Stimulated activated naive CD8-positive, alpha-beta T cell treated with anti-CD3 and anti-CD28 coated beads, Interleukin-15, amount 100 ng/mL, for 72 hours (primary cell): ENCODE measurements around the gene CD44.

Experiments used
- ATAC-seq: fragments of 150-1000 bp; cut with Tn5 transposase; 2 replicates; pipeline ENCODE4 v1.10.0; 2021; ENCODE audit warnings: mild to moderate bottlenecking, moderate library complexity
- DNase-seq, 2 donors: peaks; one replicate each; pipeline ENCODE4 v3.0.0; 2021 to 2022
- H3K27ac Mint-ChIP-seq, 2 donors: one replicate each; pipeline ENCODE4 v1.8.0; 2022; ENCODE audit warnings: mild to moderate bottlenecking in 2 of 2, mixed read lengths in 2 of 2, moderate library complexity in 2 of 2
- H3K27me3 Mint-ChIP-seq: one replicate; pipeline ENCODE4 v1.8.0; 2022; ENCODE audit warnings: mixed read lengths
- H3K4me1 Mint-ChIP-seq: one replicate; pipeline ENCODE4 v1.8.0; 2022; ENCODE audit warnings: mild to moderate bottlenecking, mixed read lengths
- H3K4me3 Mint-ChIP-seq, 2 donors: one replicate each; pipeline ENCODE4 v1.8.0; 2022; ENCODE audit warnings: mild to moderate bottlenecking in 2 of 2, mixed read lengths in 2 of 2, moderate library complexity in 1 of 2
- H3K9me3 Mint-ChIP-seq, 2 donors: one replicate each; pipeline ENCODE4 v1.8.0; 2022; ENCODE audit warnings: mixed read lengths in 2 of 2

CD44 gene

GRCh38 chr11:35247863-35248262 lies 108.9 kb downstream of the CD44 start:
- peak in 1 of 2 donors; percentile 52 for DNase-seq
- Mint-ChIP-seq H3K9me3 (peaks cover 8 to 14% of the 10 kb centered on the region in 2 donors), H3K27me3 (no peaks in the 10 kb centered on the region), H3K4me1 (peaks cover 46% of the 10 kb centered on the region), H3K4me3 (peak overlapping the region; percentile 24 to 35), H3K27ac (peak overlapping the region; percentile 67 to 79)
- ATAC-seq, result peak; percentile 82

- DNase-seq, result no peak
- Mint-ChIP-seq H3K27ac (no peak overlapping the region), H3K27me3 (no peaks in the 10 kb centered on the region), H3K9me3 (peaks cover 8 to 10% of the 10 kb centered on the region in 2 donors), H3K4me3 (no peak overlapping the region), H3K4me1 (peaks cover 39% of the 10 kb centered on the region)
- ATAC-seq, result no peak
Observed at GRCh38 chr11:35248558-35249323, 109.8 kb downstream of the CD44 start.

GRCh38 chr11:35250192-35250591 lies 111.2 kb downstream of the CD44 start:
- Mint-ChIP-seq H3K27ac (no peak overlapping the region), H3K27me3 (no peaks in the 10 kb centered on the region), H3K4me3 (no peak overlapping the region), H3K9me3 (peaks cover 8 to 9% of the 10 kb centered on the region in 2 donors), H3K4me1 (peaks cover 26% of the 10 kb centered on the region)
- ATAC-seq (no peak), DNase-seq (no peak)

- ATAC-seq (no peak), DNase-seq (no peak)
- H3K4me1 Mint-ChIP-seq, result peaks cover 26% of the 10 kb centered on the region
- peaks cover 8 to 10% of the 10 kb centered on the region in 2 donors for H3K9me3 Mint-ChIP-seq
- no peaks in the 10 kb centered on the region for H3K27me3 Mint-ChIP-seq
- H3K27ac Mint-ChIP-seq, result no peak overlapping the region
- no peak overlapping the region for H3K4me3 Mint-ChIP-seq
Observed at GRCh38 chr11:35250621-35251020, 111.7 kb downstream of the CD44 start.

- H3K9me3 Mint-ChIP-seq, result peaks cover 8 to 10% of the 10 kb centered on the region in 2 donors
- no peak overlapping the region for H3K27ac Mint-ChIP-seq
- DNase-seq, result no peak
- H3K27me3 Mint-ChIP-seq, result no peaks in the 10 kb centered on the region
- no peak for ATAC-seq
- H3K4me1 Mint-ChIP-seq, result peaks cover 20% of the 10 kb centered on the region
- H3K4me3 Mint-ChIP-seq, result no peak overlapping the region
Observed at GRCh38 chr11:35253237-35253636, 114.3 kb downstream of the CD44 start.

GRCh38 chr11:35255514-35255913 lies 116.5 kb downstream of the CD44 start:
- no peak overlapping the region for H3K4me3 Mint-ChIP-seq
- peaks cover 0 to 4% of the 10 kb centered on the region in 2 donors for H3K9me3 Mint-ChIP-seq
- ATAC-seq, result no peak
- H3K27ac Mint-ChIP-seq, result no peak overlapping the region
- no peak for DNase-seq
- H3K27me3 Mint-ChIP-seq, result peaks cover 5% of the 10 kb centered on the region
- peaks cover 22% of the 10 kb centered on the region for H3K4me1 Mint-ChIP-seq

GRCh38 chr11:35256296-35256695 lies 117.3 kb downstream of the CD44 start:
- peaks cover 8% of the 10 kb centered on the region for H3K27me3 Mint-ChIP-seq
- no peak overlapping the region for H3K4me3 Mint-ChIP-seq
- no peak for DNase-seq
- peaks cover 0 to 4% of the 10 kb centered on the region in 2 donors for H3K9me3 Mint-ChIP-seq
- H3K4me1 Mint-ChIP-seq, result peaks cover 23% of the 10 kb centered on the region
- H3K27ac Mint-ChIP-seq, result no peak overlapping the region
- ATAC-seq, result no peak

GRCh38 chr11:35257281-35257680 lies 118.3 kb downstream of the CD44 start:
- ATAC-seq (peak; percentile 98), DNase-seq (no peak)
- Mint-ChIP-seq H3K4me1 (peaks cover 23% of the 10 kb centered on the region), H3K4me3 (peak overlapping the region in 1 of 2 donors; percentile 31), H3K27ac (no peak overlapping the region), H3K27me3 (peaks cover 8% of the 10 kb centered on the region), H3K9me3 (peaks cover 0 to 4% of the 10 kb centered on the region in 2 donors)

- H3K27ac Mint-ChIP-seq, result no peak overlapping the region
- peaks cover 0 to 4% of the 10 kb centered on the region in 2 donors for H3K9me3 Mint-ChIP-seq
- peaks cover 8% of the 10 kb centered on the region for H3K27me3 Mint-ChIP-seq
- ATAC-seq (no peak), DNase-seq (no peak)
- peaks cover 23% of the 10 kb centered on the region for H3K4me1 Mint-ChIP-seq
- no peak overlapping the region for H3K4me3 Mint-ChIP-seq
Observed at GRCh38 chr11:35259529-35259928, 120.6 kb downstream of the CD44 start.

- no peak for ATAC-seq
- H3K4me3 Mint-ChIP-seq, result no peak overlapping the region
- peaks cover 23% of the 10 kb centered on the region for H3K4me1 Mint-ChIP-seq
- no peak for DNase-seq
- H3K9me3 Mint-ChIP-seq, result no peaks in the 10 kb centered on the region
- H3K27ac Mint-ChIP-seq, result no peak overlapping the region
- H3K27me3 Mint-ChIP-seq, result peaks cover 8% of the 10 kb centered on the region
Observed at GRCh38 chr11:35260342-35260985, 121.5 kb downstream of the CD44 start.

GRCh38 chr11:35261197-35261596 lies 122.2 kb downstream of the CD44 start:
- DNase-seq (no peak), ATAC-seq (no peak)
- Mint-ChIP-seq H3K27me3 (peaks cover 8% of the 10 kb centered on the region), H3K4me1 (peaks cover 19% of the 10 kb centered on the region), H3K9me3 (no peaks in the 10 kb centered on the region), H3K27ac (no peak overlapping the region), H3K4me3 (no peak overlapping the region)

- ATAC-seq, result no peak
- Mint-ChIP-seq H3K4me3 (no peak overlapping the region), H3K27ac (no peak overlapping the region), H3K4me1 (peaks cover 11% of the 10 kb centered on the region), H3K9me3 (no peaks in the 10 kb centered on the region), H3K27me3 (peaks cover 8% of the 10 kb centered on the region)
- no peak for DNase-seq
Observed at GRCh38 chr11:35262056-35262455, 123.1 kb downstream of the CD44 start.

- no peaks in the 10 kb centered on the region for H3K9me3 Mint-ChIP-seq
- DNase-seq (no peak), ATAC-seq (no peak)
- peaks cover 8% of the 10 kb centered on the region for H3K27me3 Mint-ChIP-seq
- no peak overlapping the region for H3K27ac Mint-ChIP-seq
- H3K4me3 Mint-ChIP-seq, result no peak overlapping the region
- H3K4me1 Mint-ChIP-seq, result peaks cover 9% of the 10 kb centered on the region
Observed at GRCh38 chr11:35262735-35263134, 123.8 kb downstream of the CD44 start.

GRCh38 chr11:35265755-35266454 lies 126.9 kb downstream of the CD44 start:
- H3K4me1 Mint-ChIP-seq, result peaks cover 8% of the 10 kb centered on the region
- no peak overlapping the region for H3K4me3 Mint-ChIP-seq
- DNase-seq (no peak), ATAC-seq (no peak)
- no peaks in the 10 kb centered on the region for H3K27me3 Mint-ChIP-seq
- peak overlapping the region in 1 of 2 donors; percentile 16 for H3K27ac Mint-ChIP-seq
- peaks cover 0 to 5% of the 10 kb centered on the region in 2 donors for H3K9me3 Mint-ChIP-seq

GRCh38 chr11:35267504-35267903 lies 128.5 kb downstream of the CD44 start:
- no peak for DNase-seq
- Mint-ChIP-seq H3K27ac (no peak overlapping the region), H3K4me1 (peaks cover 24% of the 10 kb centered on the region), H3K27me3 (no peaks in the 10 kb centered on the region), H3K9me3 (peaks cover 0 to 9% of the 10 kb centered on the region in 2 donors), H3K4me3 (no peak overlapping the region)
- ATAC-seq, result no peak

- Mint-ChIP-seq H3K4me3 (no peak overlapping the region), H3K4me1 (peaks cover 53% of the 10 kb centered on the region), H3K27me3 (no peaks in the 10 kb centered on the region), H3K27ac (no peak overlapping the region), H3K9me3 (peaks cover 0 to 13% of the 10 kb centered on the region in 2 donors)
- ATAC-seq, result no peak
- DNase-seq, result no peak
Observed at GRCh38 chr11:35270342-35270741, 131.4 kb downstream of the CD44 start.
